K562 (cell line): ENCODE results near the gene KCTD13. TPM values are rescaled to one million over a fixed set of nuclear protein-coding genes. Genes with fewer than 3 reads are reported as not detected.

ENCODE experiments used
- ARID3A ChIP-seq: IDR thresholded peaks from 2 replicates; pipeline ENCODE4 v1.6.1; 2012; ENCODE audit warnings: low read depth, low read length, improper control_type of control experiment, borderline replicate concordance
- CBX2 ChIP-seq: fragments of 200-600 bp; sonication (generic); IDR thresholded peaks from one replicate; pipeline ENCODE4 v1.6.1; 2012; ENCODE audit warnings: mild to moderate bottlenecking, low read length, inconsistent platforms; ENCODE audit not compliant: insufficient read depth, poor library complexity, severe bottlenecking
- FOXK2 ChIP-seq, 2 experiments: fragments of 450-650 bp; IDR thresholded peaks in 1 of 2; conservative IDR thresholded peaks in 1 of 2; 2 replicates each; pipeline ENCODE4 v1.6.1; 2016; ENCODE audit warnings: low read depth in 2 of 2, mild to moderate bottlenecking in 1 of 2
- GMEB1 ChIP-seq: fragments of 250-450 bp; sonication (Bioruptor Pico); IDR thresholded peaks from 2 replicates; pipeline ENCODE4 v1.4.0; 2020; ENCODE audit warnings: mild to moderate bottlenecking
- L3MBTL2 ChIP-seq: fragments of 450-650 bp; IDR thresholded peaks from 2 replicates; pipeline ENCODE4 v1.6.1; 2016; ENCODE audit warnings: mild to moderate bottlenecking, moderate library complexity
- MAFF ChIP-seq: IDR thresholded peaks from 2 replicates; pipeline ENCODE4 v1.6.1; 2012; ENCODE audit warnings: low read length, improper control_type of control experiment
- MTA1 ChIP-seq: fragments of 450-650 bp; IDR thresholded peaks from 2 replicates; pipeline ENCODE4 v1.6.1; 2017; ENCODE audit warnings: borderline replicate concordance
- MTA3 ChIP-seq: fragments of 450-650 bp; formaldehyde crosslinking; IDR thresholded peaks from 2 replicates; pipeline ENCODE4 v1.6.1; 2017; ENCODE audit warnings: mild to moderate bottlenecking, borderline replicate concordance
- NR2F6 ChIP-seq: fragments of 450-650 bp; formaldehyde crosslinking; IDR thresholded peaks from 2 replicates; pipeline ENCODE4 v1.4.0; 2020; ENCODE audit warnings: mild to moderate bottlenecking
- NRF1 ChIP-seq, 2 experiments: fragments of 450-650 bp; IDR thresholded peaks in 1 of 2; conservative IDR thresholded peaks in 1 of 2; 2 replicates each; pipeline ENCODE4 v1.6.1; 2014; ENCODE audit warnings: mild to moderate bottlenecking in 2 of 2
- PHTF2 ChIP-seq: fragments of 250-450 bp; sonication (Bioruptor Pico); IDR thresholded peaks from 2 replicates; pipeline ENCODE4 v1.5.0; 2021; ENCODE audit warnings: mild to moderate bottlenecking
- RBM14 ChIP-seq: fragments of 200-400 bp; formaldehyde crosslinking; IDR thresholded peaks from 2 replicates; pipeline ENCODE4 v1.6.1; 2018; ENCODE audit warnings: low read depth, mild to moderate bottlenecking, low read length, moderate library complexity, borderline replicate concordance; ENCODE audit not compliant: insufficient read depth
- RBM15 ChIP-seq: fragments of 200-400 bp; formaldehyde crosslinking; IDR thresholded peaks from 2 replicates; pipeline ENCODE4 v1.6.1; 2018; ENCODE audit warnings: mild to moderate bottlenecking, low read length, moderate library complexity; ENCODE audit not compliant: insufficient read depth
- SIX5 ChIP-seq, 2 experiments: IDR thresholded peaks; 2 replicates each; pipeline ENCODE4 v1.6.1; 2011; ENCODE audit warnings: low read length in 2 of 2, borderline replicate concordance in 1 of 2, low read depth in 1 of 2, mild to moderate bottlenecking in 1 of 2, moderate library complexity in 1 of 2; ENCODE audit not compliant: insufficient read depth in 1 of 2
- TAL1 ChIP-seq: fragments of 450-650 bp; IDR thresholded peaks from 2 replicates; pipeline ENCODE4 v1.6.1; 2016; ENCODE audit warnings: mild to moderate bottlenecking
- ZFP30 ChIP-seq: fragments of 250-450 bp; sonication (Bioruptor Pico); IDR thresholded peaks from 2 replicates; pipeline ENCODE4 v1.8.0; 2022; ENCODE audit warnings: moderate library complexity, mild to moderate bottlenecking, inconsistent platforms, borderline replicate concordance
- ZNF124 ChIP-seq: sonication (generic); formaldehyde crosslinking; IDR thresholded peaks from 2 replicates; pipeline ENCODE4 v1.8.1; 2022; ENCODE audit warnings: missing genetic modification reagents
- ZNF282 ChIP-seq: sonication (generic); formaldehyde crosslinking; IDR thresholded peaks from 2 replicates; pipeline ENCODE4 v1.8.1; 2023; ENCODE audit warnings: missing genetic modification reagents
- ZNF444 ChIP-seq: fragments of 250-450 bp; sonication (Bioruptor Pico); IDR thresholded peaks from 2 replicates; pipeline ENCODE4 v1.4.0; 2020; ENCODE audit warnings: mild to moderate bottlenecking, moderate library complexity
- ZNF76 ChIP-seq: fragments of 250-450 bp; sonication (Bioruptor Pico); IDR thresholded peaks from 2 replicates; pipeline ENCODE4 v1.4.0; 2020; ENCODE audit warnings: mild to moderate bottlenecking, moderate library complexity, borderline replicate concordance
- polyA plus RNA-seq, 8 experiments: library from polyadenylated mRNA; depleted of rRNA in 4 of 8; stranded (reverse) in 5 of 8; unstranded in 3 of 8; fragments of >200 nt; fragmentation: Nextera tagmentation in 2 of 8; fragmentation: Illumina TruSeq in 1 of 8; extraction: Ambion mirVana in 2 of 8; extraction: Trizol in 1 of 8; gene quantifications; 2 replicates each; pipeline versions ENCODE4 v1.2.1 to v1.2.3, GENCODE V29; 2011 to 2014; ENCODE audit warnings: inconsistent platforms in 1 of 8, missing spikeins in 1 of 8
- total RNA-seq, 7 experiments: library from RNA; depleted of rRNA in 6 of 7; stranded (reverse); fragments of >200 nt in 6 of 7; fragmentation: Illumina TruSeq in 2 of 7; extraction: Trizol in 2 of 7; gene quantifications; 2 replicates each; pipeline versions ENCODE4 v1.2.1 to v1.2.3, GENCODE V29; 2011 to 2021; ENCODE audit warnings: low replicate concordance in 1 of 7
- TF ChIP-seq, protein P1 (sequence below): sonication (generic); formaldehyde crosslinking; IDR thresholded peaks from 2 replicates; pipeline ENCODE4 v1.8.0; 2022; ENCODE audit warnings: missing genetic modification reagents, mild to moderate bottlenecking, moderate library complexity, borderline replicate concordance
- TF ChIP-seq, protein P2 (sequence below): fragments of 450-650 bp; IDR thresholded peaks from 2 replicates; pipeline ENCODE4 v1.6.1; 2017; ENCODE audit warnings: mild to moderate bottlenecking, moderate library complexity

Gene KCTD13
- total and polyA plus RNA-seq, 9 of the 15 experiments (the other 6 are each of a cell fraction or from before 2014, with no cell fraction given): 1.0 to 20.6 (median 9.8) TPM

DNA sequence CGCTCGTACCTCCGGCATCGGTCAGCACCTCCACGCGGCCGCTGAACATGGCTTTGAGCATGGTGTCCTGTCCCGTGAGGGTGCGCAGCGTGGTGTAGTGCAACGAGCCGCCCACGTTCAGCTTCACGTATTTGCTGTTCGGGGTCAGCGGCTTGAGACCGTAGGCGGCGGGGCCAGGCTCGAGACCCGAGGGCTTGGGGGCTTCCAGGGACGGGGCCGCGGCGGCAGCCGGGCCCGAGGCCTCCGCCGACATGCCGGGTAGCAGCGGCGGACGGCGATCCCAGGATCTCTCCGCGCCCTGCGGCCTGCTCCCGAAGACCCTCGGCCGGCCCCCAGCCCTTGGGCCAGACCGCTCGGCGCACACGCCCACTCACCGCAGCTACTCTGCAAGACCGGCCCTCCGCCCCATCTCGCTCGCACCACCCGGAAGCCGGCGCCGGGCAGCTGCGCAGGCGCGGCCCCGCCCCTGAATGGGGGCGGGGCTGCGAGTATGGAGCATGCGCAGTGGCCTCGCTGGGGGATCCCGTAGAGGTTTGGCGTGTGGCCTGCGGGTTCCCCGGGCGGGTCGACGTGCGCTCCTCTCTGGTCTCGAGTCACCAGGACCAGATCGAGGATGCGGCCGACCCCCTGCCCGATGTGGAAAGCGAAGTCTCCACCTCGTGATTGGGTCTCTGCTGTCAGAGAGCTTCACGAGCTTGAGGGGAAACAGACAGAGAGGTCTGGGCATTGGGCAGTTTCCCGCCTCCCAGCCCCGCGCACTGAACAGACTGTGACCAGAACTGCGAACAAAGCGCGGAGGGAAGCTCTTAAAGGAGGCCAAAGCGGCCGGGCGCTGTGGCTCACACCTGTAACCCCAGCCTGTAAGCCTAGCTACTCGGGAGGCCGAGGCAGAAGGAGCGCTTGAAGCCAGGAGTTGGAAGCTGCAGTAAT lies at the start of gene KCTD13 (continued):
- TF ChIP-seq FOXK2 (conservative IDR thresholded peaks at IDR 0.05 in 1 of 2, IDR thresholded peaks at IDR 0.05 in 1 of 2; ENCODE audit: low read depth in 2 of 2) (no peak), MTA3 (peak; percentile 87; the same call in 1 of the 2 replicates), ZNF76 (CRISPR knock-in tag) (no peak), SIX5 (IDR thresholded peaks at IDR 0.05; ENCODE audit: borderline replicate concordance in 1 of 2, insufficient read depth in 1 of 2, low read depth in 1 of 2, low read length in 2 of 2) (no peak), CBX2 (no peak), ZNF444 (CRISPR knock-in tag) (no peak), ZNF124 (CRISPR knock-in tag) (no peak), ARID3A (no peak), RBM15 (no peak), L3MBTL2 (peak; percentile 97), GMEB1 (CRISPR knock-in tag) (no peak), NR2F6 (CRISPR knock-in tag) (no peak), ZFP30 (no peak), NRF1 (conservative IDR thresholded peaks at IDR 0.05 in 1 of 2, IDR thresholded peaks at IDR 0.05 in 1 of 2) (peak; percentile 98), MAFF (no peak), MTA1 (no peak), RBM14 (no peak), ZNF282 (CRISPR knock-in tag) (no peak), PHTF2 (CRISPR knock-in tag) (no peak), TAL1 (no peak)
- TF ChIP-seq, protein P1, sequence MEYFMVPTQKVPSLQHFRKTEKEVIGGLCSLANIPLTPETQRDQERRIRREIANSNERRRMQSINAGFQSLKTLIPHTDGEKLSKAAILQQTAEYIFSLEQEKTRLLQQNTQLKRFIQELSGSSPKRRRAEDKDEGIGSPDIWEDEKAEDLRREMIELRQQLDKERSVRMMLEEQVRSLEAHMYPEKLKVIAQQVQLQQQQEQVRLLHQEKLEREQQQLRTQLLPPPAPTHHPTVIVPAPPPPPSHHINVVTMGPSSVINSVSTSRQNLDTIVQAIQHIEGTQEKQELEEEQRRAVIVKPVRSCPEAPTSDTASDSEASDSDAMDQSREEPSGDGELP (CRISPR knock-in tag): peak; percentile 53; the same call in 1 of the 2 replicates
- TF ChIP-seq, protein P2, sequence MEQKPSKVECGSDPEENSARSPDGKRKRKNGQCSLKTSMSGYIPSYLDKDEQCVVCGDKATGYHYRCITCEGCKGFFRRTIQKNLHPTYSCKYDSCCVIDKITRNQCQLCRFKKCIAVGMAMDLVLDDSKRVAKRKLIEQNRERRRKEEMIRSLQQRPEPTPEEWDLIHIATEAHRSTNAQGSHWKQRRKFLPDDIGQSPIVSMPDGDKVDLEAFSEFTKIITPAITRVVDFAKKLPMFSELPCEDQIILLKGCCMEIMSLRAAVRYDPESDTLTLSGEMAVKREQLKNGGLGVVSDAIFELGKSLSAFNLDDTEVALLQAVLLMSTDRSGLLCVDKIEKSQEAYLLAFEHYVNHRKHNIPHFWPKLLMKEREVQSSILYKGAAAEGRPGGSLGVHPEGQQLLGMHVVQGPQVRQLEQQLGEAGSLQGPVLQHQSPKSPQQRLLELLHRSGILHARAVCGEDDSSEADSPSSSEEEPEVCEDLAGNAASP: no peak
